Subcutaneous adipose tissue (tissue), 4 donors: ENCODE data around the gene MYPOP. TPM values are rescaled to one million over a fixed set of nuclear protein-coding genes. Genes with fewer than 3 reads are reported as not detected.

Source experiments
- CTCF ChIP-seq: fragments of 450-650 bp; IDR thresholded peaks from one replicate; pipeline ENCODE4 v1.5.1; 2016; ENCODE audit warnings: low read depth, mild to moderate bottlenecking, control low read depth, antibody characterized with exemption, moderate library complexity
- total RNA-seq, 4 donors: library from RNA; depleted of rRNA; stranded (reverse); fragments of >200 nt; gene quantifications; one replicate each; pipeline ENCODE4 v1.1.0, GENCODE V29; 2016

MYPOP gene, protein sequence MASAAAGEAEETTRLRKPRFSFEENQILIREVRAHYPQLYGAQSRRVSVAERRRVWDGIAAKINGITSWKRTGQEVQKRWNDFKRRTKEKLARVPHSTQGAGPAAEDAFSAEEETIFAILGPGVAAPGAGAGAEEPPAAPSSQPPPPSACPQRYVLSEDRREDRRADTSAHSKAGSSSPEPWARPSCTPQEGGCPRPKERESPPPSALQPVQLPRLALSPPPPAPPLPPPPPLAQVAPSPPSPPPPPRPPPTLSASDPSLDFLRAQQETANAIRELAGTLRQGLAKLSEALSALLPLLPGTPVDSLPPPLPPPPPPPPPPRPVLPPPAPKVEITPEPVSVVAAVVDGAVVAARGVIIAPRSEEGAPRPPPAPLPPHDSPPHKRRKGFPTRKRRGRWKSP
- total RNA-seq, result 1 to 10 TPM; 1.7 to 3.3 (median 2.5) TPM

DNA sequence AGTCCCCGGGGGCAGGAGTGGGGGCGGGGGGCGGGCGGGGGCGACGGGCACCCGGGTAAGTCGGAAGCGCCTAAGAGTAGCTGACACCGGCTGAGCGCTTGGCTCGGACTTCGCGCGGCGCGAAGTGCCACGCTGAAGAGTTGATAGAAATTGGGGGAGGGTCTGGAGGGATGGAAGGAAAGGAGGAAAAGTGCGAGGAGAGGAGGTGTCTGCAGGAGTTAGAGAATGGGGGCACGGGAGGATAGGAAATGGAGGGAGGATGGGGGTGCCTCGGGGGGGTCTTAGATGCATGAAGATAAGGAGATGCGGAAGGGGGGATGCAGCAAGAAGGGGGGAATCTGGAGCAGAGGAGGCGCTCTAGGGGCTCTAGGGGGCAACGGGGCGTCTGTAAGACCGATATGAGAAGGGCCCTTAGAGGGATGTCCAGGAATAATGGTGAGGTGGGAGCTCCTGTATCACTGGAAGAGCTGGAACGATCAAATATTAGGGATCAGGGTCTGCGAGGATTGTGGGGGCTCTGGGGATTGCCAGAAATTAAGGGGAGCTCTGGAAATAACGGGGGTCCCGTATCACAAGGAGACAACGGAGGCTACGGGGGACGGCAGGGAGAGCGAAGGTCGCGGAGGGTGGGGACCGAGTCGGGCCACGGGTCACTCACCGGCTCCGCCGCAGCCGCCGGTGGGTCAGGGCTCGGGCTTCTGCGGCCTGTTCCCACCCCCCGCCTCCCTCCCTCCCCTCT, at the start of gene MYPOP:
TSS of gene MYPOP (minus strand) at position 702 of the 739 bp plus-strand sequence. CDS start 840 bp downstream, outside the sequence.
- TF ChIP-seq CTCF, result no peak

- no peak for TF ChIP-seq CTCF
Observed at GRCh38 chr19:45947926-45948325, 45.5 kb upstream of the MYPOP start.

GRCh38 chr19:45940515-45940805, 38.0 kb upstream of the MYPOP start:
- no peak for TF ChIP-seq CTCF

DNA sequence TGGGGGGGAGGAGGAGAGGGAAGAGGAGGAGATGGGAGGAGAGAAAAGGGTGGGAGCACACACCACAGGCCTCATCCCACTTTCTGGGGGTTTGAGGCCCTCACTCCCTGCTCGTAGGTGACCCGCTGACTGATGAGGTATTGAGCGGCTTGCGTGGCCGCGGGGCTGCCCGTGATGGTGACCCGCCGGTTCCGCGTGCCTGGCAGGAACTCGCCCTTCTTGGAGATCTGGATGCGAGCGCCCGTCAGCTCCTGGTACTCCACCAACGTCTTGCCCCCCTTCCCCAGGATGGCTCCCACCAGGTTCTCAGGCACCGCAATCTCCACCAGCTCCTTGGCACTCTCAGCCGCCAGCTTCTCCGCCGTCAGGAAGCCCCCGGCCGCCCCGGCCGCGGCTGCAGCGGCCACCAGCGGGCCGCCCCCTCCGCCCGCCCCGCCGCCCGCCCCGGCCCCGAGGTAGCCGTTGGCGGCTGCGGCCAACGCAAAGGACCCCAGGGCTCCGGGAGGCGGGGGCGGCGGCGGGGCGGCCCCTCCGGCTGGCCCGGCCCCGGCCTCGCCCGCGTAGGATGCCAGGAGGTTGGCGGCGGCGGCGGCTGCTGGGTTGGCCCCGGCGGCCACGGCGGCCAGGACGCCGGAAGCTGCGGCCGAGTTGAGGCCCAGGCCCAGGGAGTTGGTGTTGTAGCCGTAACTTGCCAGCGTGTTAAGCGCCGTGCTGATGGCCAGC, 37.5 kb upstream of the MYPOP start:
- TF ChIP-seq CTCF, result no peak

DNA sequence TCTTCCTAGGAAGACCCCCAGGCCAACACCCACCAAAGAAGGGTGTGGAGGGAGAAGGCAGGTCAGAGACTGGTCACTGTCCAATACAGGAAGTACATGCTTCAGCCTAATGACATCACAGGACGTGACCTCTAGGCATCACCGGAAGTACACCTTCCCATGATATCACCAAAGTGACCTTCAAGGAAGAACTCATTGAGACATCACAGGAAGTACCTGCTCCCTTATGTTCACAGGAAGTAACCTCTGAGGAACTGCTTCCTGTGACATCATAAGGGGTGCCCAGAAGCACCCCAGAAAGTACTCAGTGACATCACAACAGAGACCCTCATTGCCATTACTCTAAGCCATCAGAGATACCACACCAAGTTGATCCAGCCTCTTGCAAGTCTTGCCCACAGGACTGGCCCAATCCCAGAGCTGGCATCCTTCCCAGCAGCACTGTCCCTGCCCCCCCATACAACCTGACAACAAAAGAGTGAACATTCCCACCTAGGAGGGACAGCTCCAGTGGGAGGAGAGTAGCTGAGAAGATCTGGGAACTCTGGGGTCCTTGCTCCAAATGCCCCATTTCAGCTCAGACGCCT, 36.4 kb upstream of the MYPOP start:
- no peak for TF ChIP-seq CTCF

- no peak for TF ChIP-seq CTCF
Observed at GRCh38 chr19:45935267-45935666, 32.9 kb upstream of the MYPOP start.
